GM12878 (cell line): Measurements from ENCODE around the gene DDX46. TPM values are rescaled to one million over a fixed set of nuclear protein-coding genes. Genes with fewer than 3 reads are reported as not detected.

ENCODE experiments used
- ATAC-seq: fragments of 200-7000 bp; cut with Tn5 transposase; 3 replicates; pipeline ENCODE4 v1.9.1; 2020; ENCODE audit warnings: mild to moderate bottlenecking, moderate library complexity
- BruUV-seq: library from RNA; stranded (reverse); fragments of 400-500 nt; replicated peaks from 2 replicates; lab custom pipeline; 2021; lab: Mats Ljungman, UMichigan
- CTCF ChIA-PET: fragments of 300-600 bp; sonication (Branson Sonifier 250); formaldehyde crosslinking; extraction: SDS; loops from one replicate; lab custom pipeline; 2021; ENCODE audit warnings: inconsistent platforms; lab: Yijun Ruan, JAX
- POLR2A ChIA-PET: fragments of 350-600 bp; formaldehyde crosslinking; extraction: SDS; loops from one replicate; lab custom pipeline; 2021; ENCODE audit warnings: inconsistent platforms; lab: Charles Lee
- RAD21 ChIA-PET: fragments of 300-600 bp; sonication (Branson Sonifier 250); formaldehyde crosslinking; loops from one replicate; lab custom pipeline; 2023; ENCODE audit warnings: antibody characterized with exemption; ENCODE audit not compliant: unreplicated experiment; lab: Charles Lee
- SMC1A ChIA-PET: fragments of 300-600 bp; sonication (Branson Sonifier 250); formaldehyde crosslinking; loops from one replicate; lab custom pipeline; 2023; ENCODE audit not compliant: unreplicated experiment, uncharacterized antibody; lab: Charles Lee
- DNase-seq: peaks from one replicate; pipeline ENCODE4 v3.0.0-alpha.2; 2011; ENCODE audit warnings: low read depth, low spot score
- FAIRE-seq: peaks from 3 replicates; lab custom pipeline; 2011; peaks lifted over from hg19 to GRCh38; lab: Jason Lieb, UNC
- H2AFZ ChIP-seq: 2 replicates; pipeline ENCODE4 v1.6.0; 2011; ENCODE audit warnings: low read depth, low read length, control low read depth; ENCODE audit not compliant: control insufficient read depth
- H3K27ac ChIP-seq: 2 replicates; pipeline ENCODE4 v1.5.1; 2011; ENCODE audit warnings: control low read depth; ENCODE audit not compliant: control insufficient read depth, insufficient read depth
- H3K27me3 ChIP-seq, 2 experiments: replicated peaks in 1 of 2; 2 replicates each; pipeline versions ENCODE4 v1.6.0 to v1.6.1; 2011; ENCODE audit warnings: low read length in 1 of 2; ENCODE audit not compliant: control insufficient read depth in 2 of 2, insufficient read depth in 2 of 2
- H3K36me3 ChIP-seq, 2 experiments: 2 replicates each; pipeline ENCODE4 v1.5.1; 2011; ENCODE audit warnings: low read length in 1 of 2; ENCODE audit not compliant: control insufficient read depth in 2 of 2, insufficient read depth in 2 of 2
- H3K4me1 ChIP-seq: 2 replicates; pipeline ENCODE4 v1.6.1; 2011; ENCODE audit warnings: mild to moderate bottlenecking, low read length, moderate library complexity, mixed read lengths; ENCODE audit not compliant: control insufficient read depth, insufficient read depth
- H3K4me2 ChIP-seq: 2 replicates; pipeline ENCODE4 v1.6.0; 2011; ENCODE audit warnings: control low read depth; ENCODE audit not compliant: control insufficient read depth, insufficient read depth
- H3K4me3 ChIP-seq: fragments of 200-600 bp; sonication (generic); 2 replicates; pipeline ENCODE4 v1.5.1; 2016
- H3K79me2 ChIP-seq: 2 replicates; pipeline ENCODE4 v1.6.0; 2011; ENCODE audit warnings: low read length; ENCODE audit not compliant: control insufficient read depth, insufficient read depth
- H3K9ac ChIP-seq: 2 replicates; pipeline ENCODE4 v1.8.0; 2011; ENCODE audit warnings: low read length, control low read depth, mixed read lengths; ENCODE audit not compliant: control insufficient read depth, insufficient read depth
- H3K9me3 ChIP-seq: replicated peaks from 3 replicates; pipeline ENCODE4 v1.5.1; 2011; ENCODE audit warnings: mild to moderate bottlenecking, low read length; ENCODE audit not compliant: control insufficient read depth, insufficient read depth
- H4K20me1 ChIP-seq: 2 replicates; pipeline ENCODE4 v1.6.0; 2011; ENCODE audit not compliant: control insufficient read depth, insufficient read depth
- SPI1 ChIP-seq: IDR thresholded peaks from 2 replicates; pipeline ENCODE4 v1.6.1; 2011; ENCODE audit warnings: low read depth, mild to moderate bottlenecking, low read length, moderate library complexity, borderline replicate concordance; ENCODE audit not compliant: insufficient read depth
- WGBS: methylation state at CpG from one replicate; pipeline ENCODE4 v1.1.6; 2016; ENCODE audit warnings: low lambda C conversion rate; ENCODE audit not compliant: insufficient replicate concordance, insufficient coverage; ENCODE audit errors: missing lambda C conversion rate; 5-methylcytosine and 5-hydroxymethylcytosine counted together
- in situ Hi-C: fragments of 300-500 bp; cut with MboI; formaldehyde crosslinking; loops from 9 replicates; pipeline ENCODE4 v1.14.3; 2018; ENCODE audit warnings: mixed read lengths
- intact Hi-C: fragments of 100-400 bp; cut with micrococcal nuclease; formaldehyde crosslinking; loops from one replicate; pipeline ENCODE4 v1.14.2; 2022; ENCODE audit not compliant: unreplicated experiment
- polyA plus RNA-seq, 11 experiments: library from polyadenylated mRNA; depleted of rRNA in 4 of 11; unstranded in 6 of 11; stranded (reverse) in 5 of 11; fragments of >200 nt; fragmentation: Nextera tagmentation in 4 of 11; fragmentation: Illumina TruSeq in 1 of 11; extraction: Ambion mirVana in 4 of 11; extraction: Trizol in 1 of 11; gene quantifications; 1 replicate in 1 of 11; 2 replicates in 10 of 11; pipeline versions ENCODE4 v1.2.1 to v1.2.3, GENCODE V29; 2011 to 2016; ENCODE audit warnings: inconsistent platforms in 2 of 11, missing spikeins in 2 of 11, low read depth in 1 of 11
- total RNA-seq, 4 experiments: library from RNA; depleted of rRNA in 3 of 4; stranded (reverse); fragments of >200 nt in 3 of 4; fragmentation: Illumina TruSeq in 1 of 4; extraction: Trizol in 1 of 4; gene quantifications; 2 replicates each; pipeline versions ENCODE4 v1.2.1 to v1.2.3, GENCODE V29; 2013 to 2021
- TF ChIP-seq, protein P1 (sequence below): IDR thresholded peaks from 2 replicates; pipeline ENCODE4 v1.6.1; 2012; ENCODE audit warnings: improper control_type of control experiment, low read depth, low read length; ENCODE audit not compliant: insufficient replicate concordance

Gene DDX46
- total and polyA plus RNA-seq, 10 of the 15 experiments (the other 5 are each of a cell fraction or from before 2014, with no cell fraction given) = 23.0 to 77.1 (median 42.2) TPM

DNA sequence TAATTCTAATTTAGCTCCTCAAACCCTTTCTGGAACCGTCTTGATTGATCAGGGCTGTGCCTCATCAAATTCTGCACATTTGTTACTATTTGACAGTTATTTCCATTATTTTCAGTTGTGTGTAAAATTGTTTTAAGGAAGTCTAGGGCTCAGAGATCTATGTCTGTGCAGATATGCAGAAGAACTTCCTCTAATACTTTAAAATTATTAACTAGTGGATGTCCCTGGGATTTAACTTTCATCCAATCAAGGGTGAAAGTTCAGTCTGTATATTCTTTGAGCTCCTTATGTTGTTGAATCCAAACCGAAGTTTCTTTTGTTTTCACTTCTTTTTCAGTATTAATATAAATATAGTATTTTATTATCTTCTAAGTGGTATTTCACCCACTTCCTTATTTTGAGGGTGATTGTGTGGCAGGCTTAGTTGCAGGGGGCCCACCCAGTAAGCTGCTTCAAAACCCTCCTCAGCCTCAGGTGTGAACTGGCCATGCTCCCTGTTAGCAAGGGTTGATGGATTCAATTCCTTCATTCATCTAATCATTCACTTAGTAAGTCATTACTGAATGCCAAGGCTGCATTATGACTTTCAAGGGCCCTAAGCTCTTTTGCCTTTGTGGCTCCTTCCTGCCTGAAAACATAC lies 22.3 kb upstream of the DDX46 start:
- no peaks in the 10 kb centered on the region for H4K20me1 ChIP-seq
- no peaks in the 10 kb centered on the region for H3K9me3 ChIP-seq
- H3K4me3 ChIP-seq = no peak overlapping the region
- no peaks in the 10 kb centered on the region for H3K4me1 ChIP-seq
- ChIA-PET SMC1A (interaction anchor here (0.6 to 1.5 kb wide), 10 partner anchors 10 to 514 kb away, joined by 3 to 5 read pairs (median 3); partner anchors contain the start of gene PCBD2), POLR2A (interaction anchor here (1.0 to 1.6 kb wide), 4 partner anchors 88 to 168 kb away, joined by 3 to 7 read pairs (median 4); partner anchors contain the start of genes PCBD2 and SEC24A), RAD21 (interaction anchor here (0.6 to 1.7 kb wide), 8 partner anchors 87 to 668 kb away, joined by 3 to 9 read pairs (median 3); partner anchors contain the start of genes PCBD2 and TXNDC15), CTCF (interaction anchor here (0.6 to 1.6 kb wide), 11 partner anchors 15 to 206 kb away, joined by 3 to 5 read pairs (median 4); partner anchors contain the start of genes C5orf24 and DDX46)
- H3K27ac ChIP-seq = no peak overlapping the region
- H3K36me3 ChIP-seq = no peaks in the 10 kb centered on the region
- no peaks in the 10 kb centered on the region for H3K27me3 ChIP-seq
- no peak for ATAC-seq
- H2AFZ ChIP-seq = peak overlapping the region; percentile 3; the same call in 1 of the 2 replicates
- no peak overlapping the region for H3K4me2 ChIP-seq
- BruUV-seq = no TSS peak
- intact Hi-C loops (loop anchor here (10.0 kb wide), 2 partner anchors 459 to 511 kb away; partner anchors contain the start of gene PPP2CA), in situ Hi-C loops (loop anchor here (5.0 to 25.0 kb wide), 2 partner anchors 166 to 451 kb away; no protein-coding TSS in a partner anchor)
- TF ChIP-seq, protein P1, sequence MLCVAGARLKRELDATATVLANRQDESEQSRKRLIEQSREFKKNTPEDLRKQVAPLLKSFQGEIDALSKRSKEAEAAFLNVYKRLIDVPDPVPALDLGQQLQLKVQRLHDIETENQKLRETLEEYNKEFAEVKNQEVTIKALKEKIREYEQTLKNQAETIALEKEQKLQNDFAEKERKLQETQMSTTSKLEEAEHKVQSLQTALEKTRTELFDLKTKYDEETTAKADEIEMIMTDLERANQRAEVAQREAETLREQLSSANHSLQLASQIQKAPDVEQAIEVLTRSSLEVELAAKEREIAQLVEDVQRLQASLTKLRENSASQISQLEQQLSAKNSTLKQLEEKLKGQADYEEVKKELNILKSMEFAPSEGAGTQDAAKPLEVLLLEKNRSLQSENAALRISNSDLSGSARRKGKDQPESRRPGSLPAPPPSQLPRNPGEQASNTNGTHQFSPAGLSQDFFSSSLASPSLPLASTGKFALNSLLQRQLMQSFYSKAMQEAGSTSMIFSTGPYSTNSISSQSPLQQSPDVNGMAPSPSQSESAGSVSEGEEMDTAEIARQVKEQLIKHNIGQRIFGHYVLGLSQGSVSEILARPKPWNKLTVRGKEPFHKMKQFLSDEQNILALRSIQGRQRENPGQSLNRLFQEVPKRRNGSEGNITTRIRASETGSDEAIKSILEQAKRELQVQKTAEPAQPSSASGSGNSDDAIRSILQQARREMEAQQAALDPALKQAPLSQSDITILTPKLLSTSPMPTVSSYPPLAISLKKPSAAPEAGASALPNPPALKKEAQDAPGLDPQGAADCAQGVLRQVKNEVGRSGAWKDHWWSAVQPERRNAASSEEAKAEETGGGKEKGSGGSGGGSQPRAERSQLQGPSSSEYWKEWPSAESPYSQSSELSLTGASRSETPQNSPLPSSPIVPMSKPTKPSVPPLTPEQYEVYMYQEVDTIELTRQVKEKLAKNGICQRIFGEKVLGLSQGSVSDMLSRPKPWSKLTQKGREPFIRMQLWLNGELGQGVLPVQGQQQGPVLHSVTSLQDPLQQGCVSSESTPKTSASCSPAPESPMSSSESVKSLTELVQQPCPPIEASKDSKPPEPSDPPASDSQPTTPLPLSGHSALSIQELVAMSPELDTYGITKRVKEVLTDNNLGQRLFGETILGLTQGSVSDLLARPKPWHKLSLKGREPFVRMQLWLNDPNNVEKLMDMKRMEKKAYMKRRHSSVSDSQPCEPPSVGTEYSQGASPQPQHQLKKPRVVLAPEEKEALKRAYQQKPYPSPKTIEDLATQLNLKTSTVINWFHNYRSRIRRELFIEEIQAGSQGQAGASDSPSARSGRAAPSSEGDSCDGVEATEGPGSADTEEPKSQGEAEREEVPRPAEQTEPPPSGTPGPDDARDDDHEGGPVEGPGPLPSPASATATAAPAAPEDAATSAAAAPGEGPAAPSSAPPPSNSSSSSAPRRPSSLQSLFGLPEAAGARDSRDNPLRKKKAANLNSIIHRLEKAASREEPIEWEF = no peak
- peak; percentile 53; the same call in 1 of the 2 replicates for TF ChIP-seq SPI1
- no peak for FAIRE-seq
- H3K79me2 ChIP-seq = peaks cover 27% of the 10 kb centered on the region
- no peak overlapping the region for H3K9ac ChIP-seq
- DNase-seq = no peak
- WGBS = 3% methylated on average over 2 of the region's 2 CpGs
